GM12878 (cell line): ENCODE results near the gene RAET1E.

Experiments
- E2F8 ChIP-seq: fragments of 450-650 bp; IDR thresholded peaks from 2 replicates; pipeline ENCODE4 v1.6.1; 2018; ENCODE audit warnings: mild to moderate bottlenecking, low read depth, moderate library complexity; ENCODE audit not compliant: partially characterized antibody
- EP300 ChIP-seq, 2 experiments: fragments of 150-350 bp in 1 of 2; IDR thresholded peaks; 2 replicates each; pipeline ENCODE4 v1.6.1; 2011 to 2012; ENCODE audit warnings: low read depth in 2 of 2, low read length in 2 of 2, borderline replicate concordance in 1 of 2, improper control_type of control experiment in 1 of 2, inconsistent platforms in 1 of 2; ENCODE audit not compliant: control insufficient read depth in 1 of 2
- EZH2 ChIP-seq: IDR thresholded peaks from 2 replicates; pipeline ENCODE4 v1.6.1; 2012; ENCODE audit warnings: low read depth, mild to moderate bottlenecking, control low read depth, inconsistent platforms, low read length, borderline replicate concordance; ENCODE audit not compliant: control insufficient read depth

GRCh38 chr6:149895048-149895590 lies 2.8 kb downstream of the RAET1E start:
- TF ChIP-seq EP300 (IDR thresholded peaks at IDR 0.05; ENCODE audit: borderline replicate concordance in 1 of 2, control insufficient read depth in 1 of 2, low read depth in 2 of 2, low read length in 2 of 2) = no peak
- no peak for TF ChIP-seq EZH2
- no peak for TF ChIP-seq E2F8
